Stromal cell of bone marrow (primary cell): ENCODE results near the gene FBXO8.

ENCODE experiments used
- DNase-seq: peaks from one replicate; pipeline ENCODE4 v3.0.0-alpha.2; 2012; ENCODE audit warnings: low read depth

FBXO8 gene

GRCh38 chr4:174207367-174207766 is 76.1 kb downstream of the FBXO8 start:
- no peak for DNase-seq

GRCh38 chr4:174204164-174204831 is 79.2 kb downstream of the FBXO8 start:
- no peak for DNase-seq

- DNase-seq: no peak
These were observed 81.6 kb downstream of the FBXO8 start for GRCh38 chr4:174201871-174202270.

GRCh38 chr4:174199735-174200134 is 83.7 kb downstream of the FBXO8 start:
- no peak for DNase-seq

- peak; percentile 93 for DNase-seq
These were observed 84.6 kb downstream of the FBXO8 start for GRCh38 chr4:174198828-174199227.

GRCh38 chr4:174198396-174198795 is 85.1 kb downstream of the FBXO8 start:
- no peak for DNase-seq

GRCh38 chr4:174193438-174194374 is 89.8 kb downstream of the FBXO8 start:
- DNase-seq: no peak

- no peak for DNase-seq
These were observed 90.5 kb downstream of the FBXO8 start for GRCh38 chr4:174192943-174193342.

GRCh38 chr4:174190832-174191500 is 92.5 kb downstream of the FBXO8 start:
- DNase-seq: no peak

- DNase-seq: no peak
These were observed 94.0 kb downstream of the FBXO8 start for GRCh38 chr4:174189392-174190015.
